PC-3 (cell line): ENCODE measurements around the gene TRIB2.

Experiments
- EZH2 ChIP-seq: fragments of 300-600 bp; sonication (generic); IDR thresholded peaks from one replicate; pipeline ENCODE4 v1.6.1; 2017; ENCODE audit warnings: antibody characterized with exemption, mild to moderate bottlenecking, low read length; ENCODE audit not compliant: unreplicated experiment
- EZH2phosphoT487 ChIP-seq: fragments of 300-600 bp; sonication (generic); IDR thresholded peaks from 2 replicates; pipeline ENCODE4 v1.6.1; 2018; ENCODE audit warnings: mild to moderate bottlenecking, antibody characterized with exemption, low read length, borderline replicate concordance
- TF ChIP-seq, protein P1 (sequence below): fragments of 300-600 bp; sonication (generic); conservative IDR thresholded peaks from 2 replicates; pipeline ENCODE4 v1.5.1; 2017; ENCODE audit warnings: antibody characterized with exemption, low read depth, mild to moderate bottlenecking, low read length

DNA sequence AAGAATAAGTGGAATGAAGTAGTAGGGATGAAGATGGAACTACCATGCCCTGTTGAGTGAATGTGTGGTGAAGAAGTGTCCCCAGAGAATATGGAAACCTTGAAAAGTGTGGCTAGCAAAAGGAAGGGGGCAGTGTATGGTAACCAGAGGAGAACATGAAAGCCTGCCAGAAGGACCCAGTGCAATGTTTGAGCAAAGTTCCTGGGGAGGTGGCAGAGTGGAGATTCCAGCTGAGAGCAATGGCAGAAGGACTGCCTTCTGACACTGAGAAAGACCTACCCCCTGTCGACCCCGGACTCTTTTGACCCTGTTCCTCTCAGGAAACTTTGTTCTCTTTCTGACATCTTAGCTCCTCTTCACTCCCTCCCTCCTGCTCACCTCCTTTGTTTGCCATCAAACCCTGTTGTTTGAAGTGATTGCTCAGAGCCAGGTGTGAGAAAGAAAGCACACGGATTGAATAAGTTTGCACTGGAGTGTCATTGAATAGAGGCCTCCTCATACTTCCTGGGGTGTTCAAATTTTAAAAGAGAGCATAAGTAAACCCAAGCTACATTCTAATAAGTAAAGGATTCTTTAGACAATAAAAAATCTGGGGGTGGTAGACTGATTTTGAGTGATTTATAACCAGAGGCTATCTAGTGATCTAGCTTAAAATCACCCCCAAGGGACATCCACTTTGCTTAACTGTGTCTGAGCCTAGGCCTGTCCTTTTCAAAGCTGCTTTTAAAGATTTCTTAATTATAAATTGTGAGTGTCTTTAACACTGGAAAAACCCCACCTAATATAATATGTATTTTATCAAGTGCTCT is 57.1 kb downstream of the TRIB2 start:
- TF ChIP-seq, protein P1, sequence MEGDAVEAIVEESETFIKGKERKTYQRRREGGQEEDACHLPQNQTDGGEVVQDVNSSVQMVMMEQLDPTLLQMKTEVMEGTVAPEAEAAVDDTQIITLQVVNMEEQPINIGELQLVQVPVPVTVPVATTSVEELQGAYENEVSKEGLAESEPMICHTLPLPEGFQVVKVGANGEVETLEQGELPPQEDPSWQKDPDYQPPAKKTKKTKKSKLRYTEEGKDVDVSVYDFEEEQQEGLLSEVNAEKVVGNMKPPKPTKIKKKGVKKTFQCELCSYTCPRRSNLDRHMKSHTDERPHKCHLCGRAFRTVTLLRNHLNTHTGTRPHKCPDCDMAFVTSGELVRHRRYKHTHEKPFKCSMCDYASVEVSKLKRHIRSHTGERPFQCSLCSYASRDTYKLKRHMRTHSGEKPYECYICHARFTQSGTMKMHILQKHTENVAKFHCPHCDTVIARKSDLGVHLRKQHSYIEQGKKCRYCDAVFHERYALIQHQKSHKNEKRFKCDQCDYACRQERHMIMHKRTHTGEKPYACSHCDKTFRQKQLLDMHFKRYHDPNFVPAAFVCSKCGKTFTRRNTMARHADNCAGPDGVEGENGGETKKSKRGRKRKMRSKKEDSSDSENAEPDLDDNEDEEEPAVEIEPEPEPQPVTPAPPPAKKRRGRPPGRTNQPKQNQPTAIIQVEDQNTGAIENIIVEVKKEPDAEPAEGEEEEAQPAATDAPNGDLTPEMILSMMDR = no peak
- TF ChIP-seq EZH2 (no peak), EZH2phosphoT487 (no peak)
